NB4 (cell line): ENCODE results near the gene IL15RA.

Experiments
- DNase-seq: peaks from one replicate; pipeline ENCODE4 v3.0.0; 2010; ENCODE audit warnings: low read depth
- H3K4me3 ChIP-seq: one replicate; pipeline ENCODE4 v1.5.1; 2011; ENCODE audit warnings: mild to moderate bottlenecking, low read depth, low read length, moderate library complexity
- CTCF ChIP-seq: IDR thresholded peaks from one replicate; pipeline ENCODE4 v1.5.1; 2012; ENCODE audit warnings: low read depth, low read length
- MAX ChIP-seq: IDR thresholded peaks from 2 replicates; pipeline ENCODE4 v1.6.1; 2011; ENCODE audit warnings: low read depth, low read length
- MYC ChIP-seq: IDR thresholded peaks from 2 replicates; pipeline ENCODE4 v1.6.1; 2011; ENCODE audit warnings: low read depth, low read length
- POLR2A ChIP-seq: IDR thresholded peaks from 2 replicates; pipeline ENCODE4 v1.6.1; 2011; ENCODE audit warnings: mild to moderate bottlenecking; ENCODE audit not compliant: insufficient read length; ENCODE audit errors: extremely low read depth

The IL15RA gene

GRCh38 chr10:5960070-5960972 is 17.0 kb downstream of the IL15RA start:
- TF ChIP-seq CTCF = no peak
- peak; percentile 45 for DNase-seq
- H3K4me3 ChIP-seq = no peak overlapping the region

GRCh38 chr10:5959581-5960069 is 17.7 kb downstream of the IL15RA start:
- no peak for TF ChIP-seq MAX
- no peak for TF ChIP-seq CTCF
- TF ChIP-seq MYC = no peak
- DNase-seq = no peak

GRCh38 chr10:5959142-5959541 is 18.2 kb downstream of the IL15RA start:
- TF ChIP-seq CTCF = no peak
- no peak for TF ChIP-seq MYC
- TF ChIP-seq MAX = no peak
- no peak for TF ChIP-seq POLR2A
- no peak for DNase-seq
- no peak overlapping the region for H3K4me3 ChIP-seq

More at GRCh38 chr10:5959581-5960069, 17.7 kb downstream of the IL15RA start:
- no peak overlapping the region for H3K4me3 ChIP-seq

GRCh38 chr10:5958675-5959074 is 18.7 kb downstream of the IL15RA start:
- no peak for DNase-seq
- TF ChIP-seq POLR2A = no peak
- no peak for TF ChIP-seq MAX
- H3K4me3 ChIP-seq = no peak overlapping the region

- no peak overlapping the region for H3K4me3 ChIP-seq
- no peak for DNase-seq
- TF ChIP-seq MAX (no peak), MYC (no peak), POLR2A (no peak), CTCF (no peak)
These were observed 19.3 kb downstream of the IL15RA start for GRCh38 chr10:5958077-5958476.

- no peak for TF ChIP-seq MYC
- no peak for DNase-seq
- H3K4me3 ChIP-seq = no peak overlapping the region
These were observed 21.0 kb downstream of the IL15RA start for GRCh38 chr10:5956146-5956936.

GRCh38 chr10:5953676-5954075 is 23.7 kb downstream of the IL15RA start:
- H3K4me3 ChIP-seq = no peak overlapping the region
- DNase-seq = no peak
- no peak for TF ChIP-seq POLR2A
- TF ChIP-seq CTCF = no peak
- TF ChIP-seq MYC = no peak
- TF ChIP-seq MAX = no peak
